NCI-H2196 treated with DMSO at 0.1 percent for 48 hours (cell line): ENCODE measurements around the gene FFAR4.

Source experiments
- DNase-seq: peaks from one replicate; lab custom pipeline; 2025; ENCODE audit not compliant: unreplicated experiment; lab: John Stamatoyannopoulos, UW

Gene FFAR4

DNA sequence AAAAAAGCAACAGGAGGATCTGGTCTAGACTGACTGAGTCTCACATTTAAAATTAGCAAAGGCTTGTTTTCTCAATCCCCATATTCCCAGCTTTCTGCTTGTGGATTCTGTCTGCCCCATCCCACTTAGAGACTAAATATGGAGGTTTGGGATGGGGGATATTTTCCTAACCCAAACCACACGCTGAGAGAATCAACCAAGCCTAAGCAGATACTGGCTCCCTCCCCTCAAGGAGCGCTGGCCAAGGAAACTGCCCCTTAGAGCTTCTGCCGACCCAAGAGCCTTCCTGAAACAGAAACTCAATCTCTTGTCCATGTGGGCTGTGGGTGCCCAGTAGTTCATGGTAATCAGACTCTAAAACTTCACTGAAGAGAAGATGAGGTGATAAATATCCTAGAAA is 3.9 kb downstream of the FFAR4 start:
- DNase-seq: no peak

DNA sequence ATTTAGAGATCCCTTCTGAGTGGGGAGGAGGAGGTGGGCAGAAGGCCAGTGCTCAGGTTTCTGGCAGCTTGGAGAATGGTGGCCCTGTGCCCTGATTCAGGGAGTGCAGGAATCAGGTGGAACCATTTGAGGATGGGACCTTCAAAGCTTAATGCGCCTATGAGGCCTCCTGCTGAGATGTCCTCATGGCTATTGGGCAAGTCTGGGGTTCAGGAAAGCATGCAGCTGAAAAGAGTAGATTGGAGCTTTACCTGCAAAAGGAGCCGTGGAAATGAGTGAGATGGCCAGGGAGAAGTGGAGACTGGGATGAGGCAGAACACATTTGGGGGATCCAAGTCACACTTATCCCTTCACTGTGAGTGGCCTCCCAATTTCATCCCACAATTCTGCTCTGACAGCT is 6.1 kb downstream of the FFAR4 start:
- DNase-seq: no peak

DNA sequence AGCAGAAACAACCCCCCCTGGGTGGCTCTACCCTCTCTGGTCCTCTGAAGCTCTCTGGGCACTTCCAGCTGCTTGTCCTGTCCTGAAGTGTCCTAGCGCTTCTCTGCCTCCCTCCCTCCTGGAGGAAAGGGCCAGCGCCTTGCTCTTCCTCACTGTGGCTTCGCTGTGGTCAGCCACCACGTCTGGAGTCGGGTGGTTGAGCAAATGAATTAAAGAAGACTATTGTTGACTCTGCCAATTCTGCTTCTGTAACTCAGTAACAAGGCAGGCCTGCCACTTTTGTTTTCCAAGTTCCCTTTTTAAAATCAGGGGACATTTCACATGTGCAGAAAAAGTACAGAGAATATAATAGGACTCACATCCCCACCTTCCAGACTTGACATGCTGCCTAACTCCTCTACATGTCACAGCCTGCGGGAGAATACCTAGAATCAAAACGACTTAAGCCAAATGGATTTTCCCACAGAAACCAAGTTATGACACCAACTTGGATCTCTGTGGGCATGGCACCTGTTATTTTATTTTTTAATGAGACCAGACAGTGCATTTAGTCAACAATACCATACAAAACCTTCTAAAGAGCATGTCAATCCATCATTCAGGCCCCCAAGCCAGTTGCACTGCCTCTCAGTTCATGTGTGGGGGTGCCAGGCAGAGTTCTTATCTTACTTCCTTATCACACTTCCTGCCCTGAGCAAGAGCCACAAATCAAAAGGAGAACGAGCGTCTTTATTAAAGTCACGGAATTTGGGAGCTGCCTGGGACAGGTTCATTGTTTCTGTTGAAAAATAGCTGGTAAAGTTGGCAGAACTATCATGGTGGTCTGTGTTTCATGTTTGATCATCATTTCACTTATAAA is 6.8 kb downstream of the FFAR4 start:
- no peak for DNase-seq

DNA sequence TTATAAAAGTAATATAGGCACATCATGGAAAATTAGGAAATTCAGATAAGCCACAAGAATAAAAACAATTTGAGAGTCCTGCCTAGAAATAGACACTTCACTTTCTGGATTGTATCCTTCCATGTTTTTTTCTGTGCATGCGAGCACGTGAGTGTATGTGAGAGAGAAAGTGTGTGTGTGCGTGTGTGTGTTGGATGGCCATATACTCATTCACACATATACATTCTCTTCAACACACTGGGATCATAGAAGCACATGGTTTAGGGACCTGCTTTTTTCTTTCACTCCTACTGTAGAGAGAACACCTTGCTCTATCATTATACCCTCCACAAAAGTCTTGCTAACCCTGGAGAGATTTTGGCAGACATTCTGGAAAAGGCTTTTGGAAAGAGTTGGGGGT is 7.5 kb downstream of the FFAR4 start:
- DNase-seq: no peak

DNA sequence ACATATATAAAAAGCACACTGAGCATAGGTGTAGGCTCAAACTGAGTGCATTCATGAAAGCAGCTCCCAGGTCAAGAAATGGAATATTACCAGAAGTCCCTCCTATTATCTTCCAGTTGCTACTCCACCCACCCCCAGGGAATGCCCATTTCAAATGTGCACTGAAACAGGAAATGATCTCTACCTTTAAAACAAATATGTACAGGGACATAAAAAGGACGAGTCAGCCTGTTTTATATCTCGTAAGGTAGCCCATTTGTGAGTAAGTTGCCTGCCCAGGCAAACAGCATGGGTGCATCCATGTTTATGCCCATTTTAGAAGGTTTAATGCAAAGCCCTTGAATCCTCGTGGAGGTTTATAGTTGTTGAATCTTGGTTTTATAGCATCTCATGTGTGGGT is 10.4 kb downstream of the FFAR4 start:
- no peak for DNase-seq

DNA sequence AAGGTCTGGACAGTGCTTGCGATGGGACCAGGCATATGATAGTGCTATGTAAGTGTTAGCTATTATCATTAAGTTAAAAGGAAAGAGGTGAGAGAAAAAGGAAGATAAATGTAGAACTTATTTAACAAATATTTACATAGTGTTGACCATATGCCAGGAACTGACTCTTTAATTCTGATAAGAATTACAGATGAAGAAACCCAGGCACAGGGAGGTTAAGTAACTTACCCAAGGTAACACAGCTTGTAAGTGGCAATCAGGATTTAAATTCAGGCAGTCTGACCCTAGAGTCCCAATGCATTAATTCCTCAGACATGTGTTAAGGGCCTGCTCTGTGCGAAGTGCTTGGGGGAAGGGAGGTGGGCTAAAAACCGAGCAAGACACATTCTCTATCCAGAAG is 11.1 kb downstream of the FFAR4 start:
- DNase-seq: no peak

DNA sequence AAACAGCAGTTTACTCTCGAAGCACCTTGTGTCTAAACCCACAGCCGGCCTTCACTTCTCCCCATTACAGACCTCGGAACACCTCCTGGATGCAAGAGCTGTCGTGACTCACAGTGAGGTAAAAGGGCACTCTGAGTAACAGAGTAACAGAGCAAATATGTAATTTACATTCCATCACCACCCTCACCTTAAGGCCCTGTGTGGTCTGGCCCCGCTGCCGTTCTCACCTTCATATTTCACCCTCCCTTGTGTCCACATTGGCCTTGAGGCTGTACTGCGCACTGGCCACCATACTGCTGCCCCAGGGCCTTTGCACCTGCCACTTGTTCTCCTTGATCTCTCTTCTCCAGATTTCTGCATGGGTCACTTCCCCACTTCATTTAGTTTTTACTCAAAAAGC is 12.6 kb downstream of the FFAR4 start:
- no peak for DNase-seq

DNA sequence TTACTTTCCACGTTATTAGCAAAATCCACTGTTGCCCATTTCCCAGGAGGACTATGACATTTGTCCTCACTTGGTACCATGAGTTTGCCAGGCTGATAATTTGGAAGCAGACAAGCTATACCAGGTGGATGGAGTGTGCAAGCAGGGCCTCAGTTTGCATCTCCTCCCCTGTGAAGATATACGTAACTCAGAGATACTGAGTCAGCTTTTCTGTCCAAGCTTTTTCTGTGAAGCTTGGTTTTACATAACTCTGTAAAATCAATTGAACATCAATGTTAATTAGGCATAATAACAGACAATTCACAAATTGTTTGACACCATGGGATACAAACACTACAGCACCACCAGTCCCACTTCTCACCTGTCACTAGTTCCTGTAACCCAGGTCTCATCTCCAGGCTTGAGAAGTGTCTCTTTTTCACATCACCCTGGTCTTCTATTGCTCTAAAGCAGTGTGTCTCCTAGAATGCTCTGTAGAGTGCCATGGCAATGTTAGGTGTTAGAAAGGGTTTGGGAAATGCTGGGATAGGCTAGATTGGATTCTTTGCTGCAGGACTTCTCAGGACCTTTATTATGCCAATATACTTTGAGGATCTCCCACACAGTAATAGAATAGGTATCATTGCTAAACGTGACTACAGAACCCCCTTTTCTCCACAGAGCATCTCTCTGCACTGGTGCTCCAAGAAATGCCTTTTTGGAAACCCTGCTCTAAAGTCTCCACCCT is 13.7 kb downstream of the FFAR4 start:
- DNase-seq: no peak

DNA sequence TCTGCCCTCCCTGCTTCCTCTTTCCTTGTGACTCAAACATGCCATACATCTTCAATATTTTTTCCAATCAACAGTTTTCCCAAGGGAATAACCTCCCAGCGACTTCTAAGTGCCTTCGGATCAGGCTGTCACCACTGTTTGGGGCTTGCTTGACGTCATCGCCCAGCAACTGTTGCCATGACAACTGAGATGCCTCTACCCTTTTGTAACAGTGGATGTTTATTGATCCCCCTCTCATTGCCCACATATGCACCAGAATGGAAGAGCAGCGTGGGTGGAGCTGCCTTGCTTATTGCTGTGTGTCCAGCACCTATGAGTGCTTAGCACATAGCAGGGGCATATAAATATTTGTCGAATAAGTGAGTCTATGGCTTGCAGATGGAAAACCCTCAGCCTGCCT is 14.4 kb downstream of the FFAR4 start:
- no peak for DNase-seq

DNA sequence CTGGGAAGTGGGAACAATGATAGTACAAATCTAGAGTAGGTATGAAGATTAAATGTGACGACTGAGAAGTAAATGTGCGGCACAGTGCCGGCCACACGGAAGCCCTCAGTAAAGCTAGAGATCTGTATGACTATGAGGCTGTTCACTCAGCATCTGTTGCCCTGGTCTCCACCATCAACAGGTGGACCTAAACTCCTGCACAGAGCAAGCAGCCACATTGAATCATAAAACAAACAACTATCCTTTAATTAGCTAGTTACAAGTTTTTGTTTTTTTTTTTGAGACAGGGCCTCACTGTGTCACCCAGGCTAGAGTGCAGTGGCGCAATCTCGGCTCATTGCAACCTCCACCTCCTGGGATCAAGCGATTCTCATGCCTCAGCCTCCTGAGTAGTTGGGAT is 18.0 kb downstream of the FFAR4 start:
- no peak for DNase-seq

DNA sequence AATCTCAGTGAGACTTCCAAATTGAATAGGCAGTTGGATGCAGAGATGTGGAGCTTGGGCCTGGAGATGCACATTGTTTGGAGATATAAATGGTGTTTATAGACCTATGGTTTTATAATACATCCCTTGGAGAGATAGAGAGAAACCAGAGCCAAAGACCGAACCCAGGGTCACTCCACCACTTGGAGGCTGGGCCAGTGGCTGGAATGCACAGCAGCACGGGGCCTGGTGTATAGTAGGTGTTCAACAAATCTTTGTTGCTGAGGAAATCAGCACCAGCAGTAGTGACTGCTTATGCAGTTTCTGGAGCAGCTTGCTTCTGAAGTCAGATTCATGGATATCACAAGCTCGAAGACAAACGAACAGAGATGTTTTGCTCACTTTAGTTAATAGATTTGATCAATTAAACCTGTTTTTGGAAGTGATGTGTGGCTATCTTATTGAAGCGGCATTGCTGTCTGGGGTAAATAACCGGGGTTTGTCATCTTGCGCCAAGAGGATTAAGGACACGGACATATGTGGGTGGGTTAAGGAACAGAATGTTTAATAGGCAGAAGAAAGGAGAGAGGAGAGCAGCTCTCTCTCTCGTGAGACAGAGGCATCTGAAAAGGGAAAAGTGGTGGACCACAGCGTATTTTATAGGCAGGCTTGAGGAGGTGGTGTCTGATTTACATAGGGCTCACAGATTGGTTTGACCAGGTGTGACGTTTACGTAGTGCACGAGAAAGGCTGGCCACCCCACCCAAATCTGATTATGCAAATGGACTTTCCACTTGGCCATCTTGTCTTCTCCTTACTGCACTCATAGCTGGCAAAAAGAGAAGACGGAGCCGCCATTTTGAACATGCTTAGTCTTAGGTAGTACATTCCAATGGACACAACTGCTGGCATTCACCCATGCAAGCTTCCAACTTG is 23.4 kb downstream of the FFAR4 start:
- no peak for DNase-seq

DNA sequence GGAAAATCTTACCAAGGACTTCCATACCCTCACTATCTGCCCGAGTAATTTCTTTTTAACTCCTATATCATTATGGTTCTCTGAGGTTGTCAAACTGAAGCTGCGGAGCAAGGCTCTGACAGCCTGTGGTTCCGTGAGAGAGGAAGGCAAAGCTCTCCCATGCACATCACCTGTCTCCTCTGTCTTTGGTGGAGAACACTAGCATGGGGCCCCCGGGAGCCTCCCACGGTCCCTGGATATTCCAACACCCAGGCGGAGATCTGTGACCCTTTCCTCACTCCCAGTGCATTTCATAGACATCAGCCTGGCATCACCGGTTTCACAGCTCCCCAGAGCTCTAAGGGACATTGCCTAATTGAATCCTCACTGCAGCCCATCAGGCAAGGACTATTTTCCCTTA is 24.2 kb downstream of the FFAR4 start:
- DNase-seq: no peak

DNA sequence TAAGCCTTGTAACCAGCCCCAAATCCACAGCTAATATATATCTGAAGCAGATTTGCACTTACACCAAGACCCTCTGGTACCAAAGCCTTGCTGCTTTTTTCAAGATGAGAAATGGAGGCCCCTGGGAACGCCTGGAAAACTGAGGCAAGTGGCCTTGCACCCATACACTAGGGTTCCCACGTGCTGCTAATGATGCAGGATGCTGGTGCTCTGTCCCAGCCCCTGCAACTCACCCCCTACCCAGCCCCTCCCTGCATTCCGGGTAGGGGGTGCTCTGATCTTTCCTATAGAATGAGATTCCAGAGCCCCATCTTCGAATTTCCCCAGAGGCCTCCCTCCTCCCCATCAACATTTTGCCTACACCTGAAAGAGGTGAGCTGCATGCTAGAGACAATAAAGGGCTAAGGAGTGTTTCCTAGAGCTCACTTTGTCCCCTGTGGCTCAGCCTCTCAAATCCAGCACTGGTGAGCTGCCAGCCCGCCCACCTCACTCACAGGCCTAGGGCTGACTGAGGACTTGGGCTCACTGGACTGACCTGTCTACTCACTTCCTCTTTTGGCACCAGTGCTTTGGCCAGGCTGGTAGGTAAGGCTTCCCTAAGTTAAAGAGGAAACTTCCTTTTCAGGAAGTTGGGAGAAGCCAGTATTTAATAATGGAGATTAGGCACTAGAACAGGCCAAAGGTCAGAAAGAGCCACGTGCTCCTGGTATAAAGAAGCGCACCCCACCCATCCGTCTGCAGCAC is 24.8 kb downstream of the FFAR4 start:
- DNase-seq: no peak

DNA sequence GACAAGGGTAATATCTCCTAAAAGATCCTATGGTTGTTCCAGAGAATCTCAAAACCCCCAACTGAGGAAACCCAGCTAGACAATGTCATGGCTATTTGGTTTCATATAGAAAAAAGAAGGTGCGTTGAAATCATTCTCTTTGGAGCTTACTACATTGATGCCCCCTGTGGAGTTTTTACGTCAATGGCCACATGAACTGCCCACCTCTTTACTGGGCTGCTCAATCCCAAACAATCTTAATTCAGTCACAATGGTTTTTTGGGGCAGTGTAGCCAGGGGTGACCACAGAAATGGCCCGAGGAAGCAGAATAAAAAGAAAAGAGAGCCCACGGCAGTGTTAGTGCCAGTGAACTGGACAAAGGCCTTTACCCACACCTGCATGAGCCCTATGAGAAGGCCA is 26.8 kb downstream of the FFAR4 start:
- no peak for DNase-seq

DNA sequence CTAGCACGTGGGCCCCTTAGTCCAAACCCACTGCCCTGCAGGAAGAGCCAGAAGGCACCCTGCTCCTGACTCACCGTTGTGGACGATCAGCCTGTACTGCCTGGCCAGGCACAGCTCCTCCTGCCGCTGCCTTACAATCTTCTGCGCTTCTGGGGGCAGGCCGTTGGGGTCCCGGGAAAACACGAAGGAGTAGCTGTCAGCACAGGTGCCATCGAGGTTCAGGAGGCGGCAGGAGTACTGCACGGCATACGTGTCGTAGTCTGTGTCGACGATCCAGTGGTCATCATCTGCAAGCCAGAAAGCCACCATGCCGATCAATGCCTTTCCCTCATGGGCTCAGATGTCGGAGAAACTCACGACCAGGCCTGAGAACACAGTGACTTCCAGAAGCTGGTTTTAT is 27.3 kb downstream of the FFAR4 start:
- DNase-seq: no peak

DNA sequence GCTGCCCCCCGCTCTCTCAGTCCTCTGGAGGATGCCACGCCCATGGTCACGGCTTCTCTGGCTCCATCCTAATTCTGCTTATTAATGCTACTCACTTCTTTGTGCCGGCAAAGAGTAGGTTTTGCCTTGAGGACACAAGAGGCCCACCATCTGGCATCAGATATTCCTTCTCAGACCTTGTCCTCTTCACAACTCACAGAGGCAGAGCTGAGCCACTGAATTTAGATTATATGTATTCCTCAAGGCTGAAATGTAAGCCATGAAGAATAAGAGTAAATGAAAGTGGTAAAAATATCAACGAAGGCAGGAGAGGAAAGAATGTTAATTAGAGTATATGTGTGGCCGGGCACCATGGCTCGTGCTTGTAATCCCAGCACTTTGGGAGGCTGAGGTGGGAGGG is 28.1 kb downstream of the FFAR4 start:
- no peak for DNase-seq

DNA sequence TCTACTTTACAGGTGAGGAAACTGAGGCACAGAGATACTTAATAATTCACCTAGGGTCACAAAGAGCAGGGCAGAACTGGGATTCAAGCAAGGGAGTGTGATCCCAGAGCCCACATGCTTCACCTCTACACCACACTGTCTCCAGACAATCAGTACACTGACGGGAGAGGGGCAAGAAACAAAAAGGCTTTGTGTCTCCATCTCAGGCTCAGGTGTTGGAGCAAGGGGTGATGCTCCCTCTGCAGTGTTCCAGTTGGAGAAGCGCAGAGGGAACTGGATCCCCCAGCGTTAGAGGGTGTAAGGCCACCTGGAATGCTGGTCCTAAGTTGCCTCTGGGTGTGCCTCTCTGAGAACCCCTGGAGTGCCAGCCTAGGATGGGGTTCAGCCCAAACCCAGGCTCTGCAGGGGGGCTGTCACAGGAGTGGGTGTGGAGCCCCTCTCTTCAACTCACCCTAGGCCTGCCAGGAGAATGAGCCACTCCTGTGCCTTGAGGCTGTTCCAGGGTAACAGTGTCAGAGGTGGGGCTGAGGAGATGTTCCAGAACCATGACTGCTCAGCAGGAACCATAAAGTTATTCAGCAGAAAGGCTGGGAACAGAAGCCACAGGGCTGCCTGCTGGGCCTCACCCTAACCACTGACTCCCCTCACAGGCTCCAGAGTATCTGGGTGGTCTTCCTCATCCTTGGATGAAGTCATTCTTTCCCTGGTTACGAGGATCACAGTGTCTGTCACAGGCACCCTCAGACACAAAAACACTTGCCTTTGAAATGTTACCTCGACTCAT is 29.1 kb downstream of the FFAR4 start:
- no peak for DNase-seq

DNA sequence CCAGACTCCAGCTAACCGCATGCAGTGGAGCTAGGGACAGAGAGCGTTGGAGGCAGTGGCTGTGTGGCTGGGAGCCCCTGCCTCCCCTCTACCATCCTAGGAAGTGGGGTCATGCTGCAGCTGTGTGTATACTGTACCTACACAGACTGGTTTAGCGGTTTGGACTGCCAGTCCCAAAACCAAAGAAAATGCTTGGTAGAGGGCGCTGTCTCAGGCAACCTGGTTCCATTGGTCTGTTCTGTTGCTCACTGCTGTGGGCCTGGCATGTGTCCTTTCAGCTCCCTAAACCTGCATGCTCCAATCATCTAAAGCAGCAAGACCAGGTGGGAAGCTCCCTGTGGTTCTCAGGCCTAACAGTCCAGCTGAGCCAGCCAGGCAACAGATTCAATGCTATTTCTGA is 30.1 kb downstream of the FFAR4 start:
- no peak for DNase-seq

DNA sequence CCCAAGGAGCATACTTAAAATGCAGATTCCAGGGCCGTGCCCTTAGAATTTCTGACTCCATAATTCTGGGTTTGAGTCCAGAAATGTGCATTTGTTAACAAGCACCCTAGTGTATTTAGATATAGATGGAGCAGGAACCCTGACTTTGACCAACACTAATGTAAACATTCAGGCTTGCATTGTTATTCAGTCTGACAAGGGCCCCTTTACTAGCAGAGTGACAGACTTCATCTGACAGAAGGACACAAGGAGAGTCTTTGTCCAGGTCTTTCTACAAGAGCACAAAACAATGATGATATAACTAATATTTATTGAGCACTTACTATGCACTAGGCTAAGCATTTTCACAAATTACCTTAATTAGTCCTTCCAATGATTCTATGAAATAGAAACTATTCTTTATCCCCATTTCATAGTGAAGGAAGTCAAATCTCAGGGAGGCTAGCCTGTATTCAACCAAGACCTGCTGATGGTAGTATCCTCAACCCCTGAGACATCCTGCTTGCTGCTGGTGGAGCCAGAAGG is 30.7 kb downstream of the FFAR4 start:
- DNase-seq: no peak

DNA sequence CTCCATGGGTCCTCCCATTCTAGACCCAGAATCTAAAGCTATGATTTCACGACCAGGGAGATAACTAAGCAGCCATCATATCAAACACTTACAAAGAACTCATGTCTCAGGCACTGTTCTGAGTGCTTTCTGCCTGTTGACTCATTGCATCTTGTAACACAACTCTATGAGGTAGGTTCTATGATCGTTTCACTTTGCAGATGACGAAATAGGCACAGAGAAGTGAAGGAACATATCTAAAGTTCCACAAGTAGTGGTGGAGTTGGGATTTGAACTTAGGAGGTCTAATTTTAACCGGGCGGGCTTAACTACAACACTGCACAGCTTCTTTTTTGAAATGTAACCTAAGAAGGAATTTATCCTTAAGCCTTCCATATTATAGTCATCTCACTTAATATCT is 31.7 kb downstream of the FFAR4 start:
- no peak for DNase-seq
